GM21576 (cell line): ENCODE results near the gene EPB41L5.
"Not testable (repeated sequence)": the region's sequence is repeated elsewhere in the genome, so short reads cannot be mapped to it uniquely, and the experiment has no call there.

Source experiments
- ATAC-seq: cut with Tn5 transposase; IDR thresholded peaks from one replicate; pipeline ENCODE4 v1.9.1; 2021; ENCODE audit warnings: mild to moderate bottlenecking, moderate library complexity; ENCODE audit not compliant: unreplicated experiment

EPB41L5 gene

DNA sequence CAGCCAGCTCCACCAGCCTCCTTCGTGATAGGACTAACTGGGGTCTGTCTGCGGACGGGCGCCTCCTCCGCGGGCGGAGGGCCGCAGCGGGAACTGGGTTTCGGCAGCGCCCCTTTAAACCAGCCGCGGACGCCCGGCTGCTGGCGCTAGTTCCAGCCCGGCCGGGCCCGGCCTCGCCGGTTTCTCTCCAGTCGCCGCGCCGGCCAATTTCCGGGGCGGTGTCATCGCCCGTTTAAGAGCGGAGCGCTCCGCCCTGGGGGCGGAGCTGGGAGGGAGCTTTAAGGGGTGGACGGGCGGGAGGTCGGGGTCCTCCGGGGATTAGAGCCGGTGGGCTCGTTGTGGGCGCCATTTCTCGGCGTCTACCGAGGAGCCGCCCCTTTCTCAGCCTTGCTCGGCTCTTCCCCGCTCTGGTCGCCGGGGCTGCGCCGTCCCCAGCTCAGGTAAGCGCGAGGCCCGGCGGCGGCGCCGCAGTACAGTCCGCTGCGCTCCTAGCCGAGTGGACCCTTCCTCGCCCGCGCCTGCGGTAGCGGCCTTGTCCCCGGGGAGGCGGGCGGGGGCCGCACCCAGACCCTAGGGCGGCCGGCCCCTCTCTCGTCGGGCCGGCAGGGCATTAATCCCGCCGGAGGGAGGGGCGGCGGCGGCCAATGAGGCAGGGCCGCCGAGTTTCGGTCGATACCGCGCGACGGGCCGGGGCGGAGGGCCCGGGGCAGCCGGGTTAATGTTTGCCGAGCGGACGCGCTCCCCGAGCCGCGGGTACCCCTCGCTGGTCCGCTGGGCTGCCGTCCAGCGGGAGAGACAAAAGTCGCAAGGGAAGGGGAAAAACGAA, at the start of gene EPB41L5:
TSS of gene EPB41L5 (plus strand) at position 307 of the 826 bp plus-strand sequence. CDS start 6,008 bp downstream, outside the sequence.
- ATAC-seq: peak; percentile 91

DNA sequence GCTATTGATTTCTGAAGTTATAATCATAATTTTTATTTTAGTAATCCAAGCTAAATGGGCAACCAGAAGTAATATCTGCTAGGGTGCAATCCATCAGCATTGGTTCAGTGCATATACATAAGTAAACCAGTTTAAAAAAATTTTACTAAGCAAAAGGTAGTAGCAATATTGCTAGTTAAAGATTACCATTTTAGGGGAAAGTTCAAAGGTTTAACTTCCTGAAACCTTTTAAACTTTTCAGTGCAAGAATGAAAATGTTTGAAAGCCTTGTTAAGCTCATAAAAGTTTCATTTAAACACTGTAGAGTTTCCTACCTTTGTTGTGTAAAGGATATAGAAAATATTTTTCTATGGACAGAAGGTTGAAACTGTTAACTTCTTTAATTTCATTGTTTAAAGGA, 31.0 kb upstream of the EPB41L5 start:
- no peak for ATAC-seq

- no peak for ATAC-seq
These were observed 30.4 kb upstream of the EPB41L5 start for GRCh38 chr2:119982506-119982905.

DNA sequence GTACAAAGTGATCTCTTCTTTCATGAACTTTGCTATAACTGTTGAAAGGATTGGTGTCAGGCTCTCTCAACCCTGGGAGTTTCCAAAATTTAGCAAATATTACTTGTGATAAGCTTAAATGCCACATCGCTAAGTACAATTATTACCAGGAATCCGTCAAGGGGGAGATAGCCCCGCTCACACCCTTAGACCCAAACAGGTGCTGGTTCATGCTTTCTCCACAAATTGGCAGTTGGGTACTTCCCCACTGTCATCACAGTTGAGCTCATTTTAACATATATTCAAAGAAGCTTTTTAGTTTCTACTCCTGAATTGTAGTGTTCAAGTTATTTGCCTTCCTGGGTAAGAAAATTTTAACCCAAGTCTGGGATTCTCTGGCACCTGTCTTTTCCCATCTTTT, 29.8 kb upstream of the EPB41L5 start:
- no peak for ATAC-seq

DNA sequence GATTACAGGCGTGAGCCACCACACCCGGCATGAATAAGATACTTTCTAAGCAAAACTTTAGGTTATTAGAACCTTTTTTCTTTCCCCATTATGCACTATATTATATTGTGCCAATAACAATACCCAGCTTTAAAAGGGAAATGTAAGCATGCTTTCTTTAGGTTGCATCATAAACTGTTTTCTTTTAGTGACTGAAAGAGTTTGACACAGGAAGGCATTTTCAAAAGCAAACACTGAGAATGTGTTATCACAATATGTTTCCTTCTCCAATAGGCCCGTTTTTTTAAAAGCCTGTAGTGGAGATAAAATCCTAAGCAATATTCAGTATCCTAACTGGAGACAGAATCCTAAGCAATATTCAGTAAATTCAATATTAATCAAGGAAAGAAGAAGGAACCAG, 16.7 kb upstream of the EPB41L5 start:
- ATAC-seq: no peak

- not testable (repeated sequence) for ATAC-seq
These were observed 15.7 kb upstream of the EPB41L5 start for GRCh38 chr2:119996896-119997891.

DNA sequence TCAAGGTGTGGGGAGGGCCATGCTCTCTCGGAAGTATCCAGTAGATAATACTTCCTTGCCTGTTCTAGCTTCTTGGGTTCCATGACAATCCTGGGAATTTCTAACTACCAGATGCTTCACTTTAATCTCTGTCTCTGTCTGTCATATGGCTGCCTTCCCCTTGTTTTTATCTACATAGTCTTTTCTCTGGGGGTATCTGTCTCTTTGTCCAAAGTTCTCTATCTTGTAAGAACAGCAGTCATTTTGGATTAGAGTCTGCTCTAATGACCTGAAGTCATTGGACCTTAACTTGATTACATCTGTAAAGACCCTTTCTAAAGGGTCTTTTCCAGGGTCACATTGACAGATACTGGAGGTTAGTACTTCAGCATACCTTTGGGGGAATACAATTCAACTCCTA, 11.4 kb upstream of the EPB41L5 start:
- no peak for ATAC-seq

GRCh38 chr2:120004254-120004653, 8.6 kb upstream of the EPB41L5 start:
- ATAC-seq: no peak

DNA sequence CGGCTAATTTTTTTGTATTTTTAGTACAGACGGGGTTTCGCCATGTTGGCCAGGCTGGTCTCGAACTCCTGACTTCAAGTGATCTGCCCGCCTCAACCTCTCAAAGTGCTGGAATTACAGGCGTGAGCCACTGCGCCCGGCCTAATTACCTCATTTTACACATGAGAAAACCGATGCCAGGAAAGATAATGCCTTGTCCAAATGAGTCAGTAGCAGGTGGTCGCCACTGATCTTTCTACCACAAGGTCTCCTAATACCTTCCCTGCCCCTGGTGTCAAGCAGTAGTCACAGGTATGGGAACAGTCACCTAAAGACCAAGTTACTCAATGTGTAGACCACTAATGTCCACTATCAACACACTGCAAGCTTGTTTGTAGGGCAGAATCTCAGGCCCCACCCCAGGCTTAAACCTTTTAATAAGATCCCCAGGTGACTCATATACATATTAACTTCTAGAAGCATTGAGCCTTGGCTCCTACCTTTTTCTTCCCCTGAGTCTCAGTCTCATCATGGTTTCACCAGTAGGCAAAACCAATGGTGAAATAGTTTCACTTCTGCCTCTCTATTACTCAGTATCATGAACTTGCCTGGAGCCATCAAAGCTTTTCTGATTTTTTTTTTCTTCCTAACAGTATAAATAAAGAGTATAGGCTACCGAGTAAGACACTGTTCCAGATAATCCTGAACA, 6.9 kb upstream of the EPB41L5 start:
- ATAC-seq: peak; percentile 90

- ATAC-seq: no peak
These were observed 5.0 kb upstream of the EPB41L5 start for GRCh38 chr2:120007851-120008250.

GRCh38 chr2:120012363-120012762, 514 bp upstream of the EPB41L5 start:
- ATAC-seq: no peak

DNA sequence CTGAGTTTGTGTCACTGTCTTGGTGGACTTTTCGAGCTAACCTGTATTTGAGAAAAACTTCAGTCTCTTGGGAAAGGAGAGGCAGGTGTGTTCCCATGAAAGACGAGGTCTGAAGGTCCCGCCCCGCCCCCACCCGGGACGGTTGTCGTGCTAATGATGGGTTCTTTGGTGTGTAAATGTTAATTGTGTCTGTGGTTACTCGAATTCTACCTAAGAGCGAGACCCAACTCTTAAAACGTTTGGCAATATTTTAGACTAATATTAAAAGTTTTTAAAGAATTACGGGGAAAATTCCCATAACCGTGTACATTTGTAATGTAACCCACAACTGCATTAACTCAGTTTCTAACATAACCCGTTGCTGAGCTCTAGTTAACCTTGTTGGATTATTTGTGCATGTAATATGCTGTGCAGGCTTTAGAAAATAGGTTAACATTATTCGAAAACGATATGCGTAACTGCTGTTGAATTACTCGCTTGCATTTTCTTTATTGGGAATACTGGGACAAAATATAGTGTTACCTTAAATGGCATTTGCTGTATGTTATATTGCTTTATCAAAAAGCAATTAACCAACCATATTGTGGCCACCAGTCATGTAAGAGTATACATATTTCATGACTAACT, 833 bp downstream of the EPB41L5 start:
- no peak for ATAC-seq

- ATAC-seq: no peak
These were observed 1.5 kb downstream of the EPB41L5 start for GRCh38 chr2:120014226-120014980.

DNA sequence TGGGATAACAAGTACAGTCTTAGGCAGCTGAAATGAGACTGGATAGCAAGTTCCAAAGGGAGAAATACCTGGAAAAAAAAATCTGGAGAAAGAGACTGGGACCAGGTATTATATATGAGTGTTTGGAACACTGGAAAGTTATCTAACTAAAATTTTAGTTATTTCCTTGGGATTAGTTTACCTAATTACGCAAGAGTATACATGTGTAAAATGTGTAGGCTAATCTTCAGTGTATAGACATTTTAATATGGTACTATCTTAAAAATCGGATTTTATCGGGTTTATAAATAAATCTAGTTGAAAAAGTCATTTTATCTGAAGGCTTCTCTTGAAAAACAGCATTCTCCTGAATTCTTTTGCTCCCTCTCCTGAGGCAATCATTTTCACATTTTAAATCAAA, 3.9 kb downstream of the EPB41L5 start:
- no peak for ATAC-seq

GRCh38 chr2:120017201-120017600, 4.3 kb downstream of the EPB41L5 start:
- no peak for ATAC-seq

DNA sequence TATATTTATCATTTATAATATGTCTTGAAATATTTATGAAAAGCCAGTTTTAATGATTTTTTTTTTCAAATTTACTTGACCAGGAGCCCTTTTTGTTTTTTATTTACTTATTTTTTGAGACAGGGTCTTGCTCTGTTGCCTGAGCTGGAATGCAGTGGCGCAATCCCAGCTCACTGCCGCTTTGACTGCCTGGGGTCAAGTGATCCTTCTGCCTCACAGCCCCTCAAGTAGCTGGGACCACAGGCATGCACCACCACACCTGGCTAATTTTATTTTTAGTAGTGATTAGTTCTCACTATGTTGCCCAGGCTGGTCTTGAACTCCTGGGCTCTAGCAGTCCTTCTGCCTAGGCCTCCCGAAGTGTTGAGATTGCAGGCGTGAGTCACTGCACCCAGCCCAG, 5.7 kb downstream of the EPB41L5 start:
- no peak for ATAC-seq

DNA sequence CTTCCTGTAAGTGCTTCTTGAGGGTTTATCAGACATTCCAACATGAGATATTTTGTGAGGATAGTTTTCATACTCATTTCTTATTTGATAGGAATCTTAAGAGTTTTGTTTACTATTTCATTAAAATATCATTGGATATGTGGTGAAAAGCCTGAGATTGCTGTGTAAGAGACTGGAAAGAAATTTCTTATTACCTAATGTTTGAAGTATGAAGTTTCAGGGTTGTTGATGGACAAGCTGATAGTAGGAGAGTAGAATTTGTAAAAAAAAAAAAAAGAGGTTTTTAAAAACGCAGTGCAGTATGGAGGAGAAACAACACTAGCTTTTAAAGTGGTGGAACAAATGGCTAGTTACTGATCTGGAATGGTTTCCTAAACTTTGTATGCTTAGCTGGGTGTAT, 7.7 kb downstream of the EPB41L5 start:
- no peak for ATAC-seq

DNA sequence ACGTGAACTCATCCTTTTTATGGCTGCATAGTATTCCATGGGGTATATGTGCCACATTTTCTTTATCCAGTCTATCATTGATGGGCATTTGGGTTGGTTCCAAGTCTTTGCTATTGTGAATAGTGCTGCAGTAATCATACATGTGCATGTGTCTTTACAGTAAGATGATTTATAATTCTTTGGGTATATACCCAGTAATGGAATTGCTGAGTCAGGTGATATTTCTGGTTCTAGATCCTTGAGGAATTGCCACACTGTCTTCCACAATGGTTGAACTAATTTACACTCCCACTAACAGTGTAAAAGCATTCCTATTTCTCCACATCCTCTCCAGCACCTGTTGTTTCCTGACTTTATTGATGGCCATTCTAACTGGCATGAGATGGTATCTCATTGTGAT, 9.6 kb downstream of the EPB41L5 start:
- ATAC-seq: not testable (repeated sequence)

- no peak for ATAC-seq
These were observed 14.0 kb downstream of the EPB41L5 start for GRCh38 chr2:120026890-120027289.

DNA sequence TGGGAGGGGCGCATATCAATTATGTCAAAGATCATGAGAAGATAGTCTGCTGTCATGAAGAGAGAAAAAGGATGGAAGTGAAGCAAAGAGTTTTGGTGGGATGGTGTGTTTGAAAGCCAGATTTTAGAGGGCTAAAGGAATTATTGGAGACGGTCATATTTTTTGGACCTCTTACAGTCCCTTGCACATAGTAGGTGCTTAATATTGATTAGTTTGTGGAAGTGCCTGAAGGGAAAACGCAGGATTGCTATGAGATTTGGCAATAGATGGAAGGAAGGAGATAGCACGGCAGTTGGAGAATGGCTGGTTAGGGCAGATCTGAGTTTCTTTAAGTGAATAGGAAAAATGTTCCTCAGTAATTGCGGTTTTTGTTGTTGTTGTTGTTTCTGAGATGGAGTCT, 15.9 kb downstream of the EPB41L5 start:
- no peak for ATAC-seq
